Activated CD4-positive, alpha-beta T cell treated with anti-CD3 and anti-CD28 coated beads for 36 hours (primary cell): Measurements from ENCODE around the gene LPP. TPM values are rescaled to one million over a fixed set of nuclear protein-coding genes. Genes with fewer than 3 reads are reported as not detected.

Experiments used
- ATAC-seq: fragments of 200-7000 bp; cut with Tn5 transposase; one replicate; pipeline ENCODE4 v1.10.0; 2021; ENCODE audit warnings: mild to moderate bottlenecking, moderate library complexity
- CTCF ChIA-PET: fragments of 350-600 bp; sonication (Branson Sonifier 250); formaldehyde crosslinking; loops from one replicate; lab custom pipeline; 2021; ENCODE audit warnings: antibody characterized with exemption; lab: Charles Lee
- POLR2A ChIA-PET: fragments of 350-600 bp; sonication (Branson Sonifier 250); formaldehyde crosslinking; loops from one replicate; lab custom pipeline; 2021; ENCODE audit warnings: antibody characterized with exemption, inconsistent platforms; lab: Charles Lee
- DNase-seq: peaks from one replicate; pipeline ENCODE4 v3.0.0-alpha.2; 2020
- H3K27ac Mint-ChIP-seq: one replicate; pipeline ENCODE4 v1.8.0; 2021; ENCODE audit warnings: mixed read lengths
- H3K27me3 Mint-ChIP-seq: one replicate; pipeline ENCODE4 v1.8.0; 2021; ENCODE audit warnings: mixed read lengths
- H3K36me3 Mint-ChIP-seq: one replicate; pipeline ENCODE4 v1.8.0; 2021; ENCODE audit warnings: low read depth, mixed read lengths
- H3K4me1 Mint-ChIP-seq: one replicate; pipeline ENCODE4 v1.8.0; 2021; ENCODE audit warnings: mixed read lengths
- H3K4me3 Mint-ChIP-seq: one replicate; pipeline ENCODE4 v1.8.0; 2021; ENCODE audit warnings: mild to moderate bottlenecking, moderate library complexity, mixed read lengths
- H3K9me3 Mint-ChIP-seq: one replicate; pipeline ENCODE4 v1.8.0; 2021; ENCODE audit warnings: low read depth, mixed read lengths
- intact Hi-C, 2 experiments: fragments of 100-400 bp; cut with DNase I in 1 of 2; cut with micrococcal nuclease in 1 of 2; formaldehyde crosslinking; loops; one replicate each; pipeline versions ENCODE4 v1.14.2 to v1.15.1; 2022 to 2024; cut with DNase I, micrococcal nuclease
- total RNA-seq, 2 experiments: library from RNA; stranded (reverse); gene quantifications; one replicate each; pipeline ENCODE4 v1.2.3, GENCODE V29; 2021

LPP gene
- total RNA-seq, 2 experiments from 2014 or later, result 34.7 to 40.6 TPM

GRCh38 chr3:188509316-188509715, 355.4 kb downstream of the LPP start:
- DNase-seq (no peak), ATAC-seq (no peak)
- intact Hi-C loops, result no loop called here
- Mint-ChIP-seq H3K27ac (no peak overlapping the region), H3K27me3 (no peaks in the 10 kb centered on the region), H3K9me3 (peaks cover 14% of the 10 kb centered on the region), H3K4me1 (peaks cover 10% of the 10 kb centered on the region), H3K36me3 (peaks cover 9% of the 10 kb centered on the region), H3K4me3 (no peak overlapping the region)
- ChIA-PET CTCF (no interaction called here), POLR2A (no interaction called here)

DNA sequence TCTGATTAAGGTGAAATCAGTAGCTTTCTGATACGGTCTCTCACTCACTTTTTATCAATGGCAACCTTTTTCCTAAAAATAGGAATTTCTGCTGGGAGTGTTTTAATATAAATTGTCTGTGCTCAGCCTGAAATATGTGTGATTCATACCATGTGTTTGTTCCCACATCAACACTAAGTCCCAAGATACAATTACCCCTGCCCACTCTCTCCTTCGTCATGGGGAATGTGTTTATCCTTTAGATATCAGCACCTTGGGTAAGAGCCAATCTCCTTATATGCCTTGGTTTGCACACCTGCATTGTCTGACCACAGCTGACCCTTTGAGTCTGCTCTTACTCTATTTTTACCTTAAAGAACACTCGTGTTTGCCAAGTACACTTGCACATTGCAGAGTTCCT, 356.4 kb downstream of the LPP start:
- no peak for DNase-seq
- H3K27me3 Mint-ChIP-seq, result no peaks in the 10 kb centered on the region
- POLR2A ChIA-PET, result interaction anchor here (0.6 kb wide), 1 partner anchor 10 kb away, joined by 4 read pairs; no protein-coding TSS in a partner anchor

GRCh38 chr3:188513662-188514328, 359.8 kb downstream of the LPP start:
- H3K27me3 Mint-ChIP-seq, result no peaks in the 10 kb centered on the region
- POLR2A ChIA-PET, result no interaction called here
- CTCF ChIA-PET, result interaction anchor here (0.6 to 0.7 kb wide), 2 partner anchors 9 to 54 kb away, joined by 3 to 5 read pairs; no protein-coding TSS in a partner anchor
- no peak overlapping the region for H3K4me3 Mint-ChIP-seq
- no peak overlapping the region for H3K27ac Mint-ChIP-seq
- ATAC-seq (no peak), DNase-seq (no peak)
- H3K36me3 Mint-ChIP-seq, result peaks cover 4% of the 10 kb centered on the region
- intact Hi-C loops, result loop anchor here in 1 of 2 experiments (10.0 kb wide), 1 partner anchor 769 kb away; the partner anchor contains the start of gene BCL6
- no peaks in the 10 kb centered on the region for H3K9me3 Mint-ChIP-seq
- peaks cover 14% of the 10 kb centered on the region for H3K4me1 Mint-ChIP-seq

More for the DNA sequence above, 356.4 kb downstream of the LPP start:
- CTCF ChIA-PET, result no interaction called here
- ATAC-seq, result no peak
- peaks cover 6% of the 10 kb centered on the region for H3K9me3 Mint-ChIP-seq
- H3K27ac Mint-ChIP-seq, result no peak overlapping the region
- intact Hi-C loops, result loop anchor here in 1 of 2 experiments (10.0 kb wide), 1 partner anchor 766 kb away; the partner anchor contains the start of gene BCL6
- peaks cover 5% of the 10 kb centered on the region for H3K36me3 Mint-ChIP-seq
- no peak overlapping the region for H3K4me3 Mint-ChIP-seq
- H3K4me1 Mint-ChIP-seq, result peaks cover 10% of the 10 kb centered on the region

DNA sequence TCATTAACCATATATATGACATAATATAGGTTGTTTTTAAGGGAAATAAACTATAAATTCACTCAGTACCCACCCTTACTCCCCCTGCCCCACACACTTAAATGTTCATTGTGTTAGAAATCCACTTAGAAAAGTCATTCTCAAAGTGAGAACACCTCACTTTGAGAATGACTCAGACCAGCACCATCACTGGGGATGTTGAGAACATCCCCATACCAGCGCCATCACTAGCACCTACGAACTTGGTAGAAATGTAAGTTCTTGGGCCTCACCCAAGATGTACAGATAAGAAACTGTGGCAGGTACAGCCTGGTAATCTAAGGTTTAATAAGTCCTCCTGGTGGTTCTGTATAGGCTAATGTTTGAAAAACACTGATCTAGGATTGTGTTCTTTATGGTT, 362.6 kb downstream of the LPP start:
- Mint-ChIP-seq H3K4me1 (peaks cover 14% of the 10 kb centered on the region), H3K9me3 (no peaks in the 10 kb centered on the region), H3K27me3 (no peaks in the 10 kb centered on the region), H3K4me3 (no peak overlapping the region), H3K36me3 (peaks cover 7% of the 10 kb centered on the region), H3K27ac (peak overlapping the region; percentile 21)
- intact Hi-C loops, result loop anchor here (5.0 to 10.0 kb wide), 2 partner anchors 174 to 772 kb away; partner anchors contain the start of gene BCL6 (in 1 of the 2)
- ATAC-seq (peak; percentile 98), DNase-seq (peak; percentile 56)
- CTCF ChIA-PET, result interaction anchor here (0.6 to 1.1 kb wide), 5 partner anchors 11 to 187 kb away, joined by 3 to 5 read pairs (median 3); no protein-coding TSS in a partner anchor
- POLR2A ChIA-PET, result no interaction called here

DNA sequence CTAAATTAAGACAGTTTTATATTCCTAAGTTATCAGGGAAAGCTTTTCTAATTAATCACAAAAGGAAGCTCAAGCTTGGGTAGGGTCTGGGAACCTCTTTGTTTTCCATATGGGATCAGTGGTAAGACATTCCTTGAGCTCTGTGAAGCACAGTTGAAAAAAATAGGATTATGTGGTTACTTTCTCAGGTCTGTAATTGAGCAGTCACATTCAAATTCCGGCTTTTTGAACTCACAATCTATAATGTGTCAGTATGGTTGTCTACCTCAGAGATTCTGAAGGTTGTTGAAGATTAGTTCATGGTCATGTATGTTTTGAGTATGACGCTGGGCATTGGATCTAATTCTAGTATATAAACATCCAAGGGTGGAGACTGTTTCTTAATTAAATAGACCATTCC, 364.5 kb downstream of the LPP start:
- CTCF ChIA-PET, result interaction anchor here (0.6 kb wide), 1 partner anchor 553 kb away, joined by 3 read pairs; no protein-coding TSS in a partner anchor
- DNase-seq (no peak), ATAC-seq (no peak)
- POLR2A ChIA-PET, result no interaction called here
- H3K4me3 Mint-ChIP-seq, result no peak overlapping the region
- H3K4me1 Mint-ChIP-seq, result peaks cover 14% of the 10 kb centered on the region
- peaks cover 7% of the 10 kb centered on the region for H3K36me3 Mint-ChIP-seq
- H3K9me3 Mint-ChIP-seq, result no peaks in the 10 kb centered on the region
- no peaks in the 10 kb centered on the region for H3K27me3 Mint-ChIP-seq
- intact Hi-C loops, result loop anchor here (5.0 to 10.0 kb wide), 2 partner anchors 176 to 774 kb away; partner anchors contain the start of gene BCL6 (in 1 of the 2)
- H3K27ac Mint-ChIP-seq, result no peak overlapping the region

- Mint-ChIP-seq H3K4me3 (no peak overlapping the region), H3K9me3 (no peaks in the 10 kb centered on the region), H3K36me3 (peaks cover 11% of the 10 kb centered on the region), H3K27ac (no peak overlapping the region), H3K27me3 (no peaks in the 10 kb centered on the region), H3K4me1 (peaks cover 14% of the 10 kb centered on the region)
- ATAC-seq (no peak), DNase-seq (no peak)
- POLR2A ChIA-PET, result no interaction called here
- CTCF ChIA-PET, result no interaction called here
- intact Hi-C loops, result loop anchor here (5.0 to 10.0 kb wide), 2 partner anchors 177 to 774 kb away; partner anchors contain the start of gene BCL6 (in 1 of the 2)
Observed at GRCh38 chr3:188518835-188519452, 365.0 kb downstream of the LPP start.

DNA sequence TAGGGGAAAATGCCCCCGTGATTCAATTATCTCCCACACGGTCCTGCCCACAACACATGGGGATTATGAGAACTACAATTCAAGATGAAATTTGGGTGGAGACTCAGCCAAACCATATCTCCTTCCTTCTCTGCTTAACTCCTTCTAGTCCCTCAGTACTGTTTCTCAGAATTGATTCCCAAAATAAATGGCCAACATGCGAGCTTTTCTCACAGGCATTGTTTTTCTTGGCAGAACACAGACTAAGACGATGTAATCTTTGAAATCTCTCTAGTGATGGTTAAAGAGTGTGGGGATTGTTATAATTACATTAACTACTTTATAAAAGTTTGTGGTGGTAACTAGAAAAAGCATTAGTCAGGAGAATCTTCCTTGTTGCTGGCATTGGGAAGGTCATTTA, 366.5 kb downstream of the LPP start:
- H3K27me3 Mint-ChIP-seq, result no peaks in the 10 kb centered on the region
- CTCF ChIA-PET, result interaction anchor here (1.2 kb wide), 1 partner anchor 13 kb away, joined by 4 read pairs; no protein-coding TSS in a partner anchor
- no peak for ATAC-seq
- no peak overlapping the region for H3K4me3 Mint-ChIP-seq
- POLR2A ChIA-PET, result no interaction called here
- intact Hi-C loops, result no loop called here
- H3K36me3 Mint-ChIP-seq, result peaks cover 19% of the 10 kb centered on the region
- H3K9me3 Mint-ChIP-seq, result no peaks in the 10 kb centered on the region
- DNase-seq, result no peak
- peaks cover 14% of the 10 kb centered on the region for H3K4me1 Mint-ChIP-seq
- no peak overlapping the region for H3K27ac Mint-ChIP-seq

GRCh38 chr3:188522115-188522514, 368.2 kb downstream of the LPP start:
- ChIA-PET POLR2A (no interaction called here), CTCF (interaction anchor here (0.7 kb wide), 1 partner anchor 8 kb away, joined by 3 read pairs; no protein-coding TSS in a partner anchor)
- H3K4me1 Mint-ChIP-seq, result no peaks in the 10 kb centered on the region
- peaks cover 25% of the 10 kb centered on the region for H3K36me3 Mint-ChIP-seq
- H3K27ac Mint-ChIP-seq, result no peak overlapping the region
- intact Hi-C loops, result no loop called here
- no peak for DNase-seq
- ATAC-seq, result no peak
- no peak overlapping the region for H3K4me3 Mint-ChIP-seq
- no peaks in the 10 kb centered on the region for H3K27me3 Mint-ChIP-seq
- H3K9me3 Mint-ChIP-seq, result no peaks in the 10 kb centered on the region

- DNase-seq (no peak), ATAC-seq (no peak)
- Mint-ChIP-seq H3K36me3 (peaks cover 21% of the 10 kb centered on the region), H3K27ac (no peak overlapping the region), H3K27me3 (no peaks in the 10 kb centered on the region), H3K4me3 (no peak overlapping the region), H3K9me3 (no peaks in the 10 kb centered on the region), H3K4me1 (no peaks in the 10 kb centered on the region)
- CTCF ChIA-PET, result no interaction called here
- POLR2A ChIA-PET, result no interaction called here
- intact Hi-C loops, result no loop called here
Observed at GRCh38 chr3:188523291-188523690, 369.3 kb downstream of the LPP start.

GRCh38 chr3:188524052-188524451, 370.1 kb downstream of the LPP start:
- DNase-seq (no peak), ATAC-seq (no peak)
- ChIA-PET CTCF (no interaction called here), POLR2A (interaction anchor here (0.7 kb wide), 1 partner anchor 130 kb away, joined by 3 read pairs; no protein-coding TSS in a partner anchor)
- peaks cover 21% of the 10 kb centered on the region for H3K36me3 Mint-ChIP-seq
- H3K4me1 Mint-ChIP-seq, result no peaks in the 10 kb centered on the region
- intact Hi-C loops, result loop anchor here in 1 of 2 experiments (2.0 kb wide), 1 partner anchor 17 kb away; no protein-coding TSS in a partner anchor
- H3K27me3 Mint-ChIP-seq, result no peaks in the 10 kb centered on the region
- no peak overlapping the region for H3K27ac Mint-ChIP-seq
- H3K4me3 Mint-ChIP-seq, result no peak overlapping the region
- no peaks in the 10 kb centered on the region for H3K9me3 Mint-ChIP-seq

GRCh38 chr3:188526057-188526456, 372.1 kb downstream of the LPP start:
- ChIA-PET POLR2A (no interaction called here), CTCF (no interaction called here)
- peaks cover 19% of the 10 kb centered on the region for H3K36me3 Mint-ChIP-seq
- ATAC-seq (no peak), DNase-seq (no peak)
- no peaks in the 10 kb centered on the region for H3K9me3 Mint-ChIP-seq
- intact Hi-C loops, result no loop called here
- H3K27ac Mint-ChIP-seq, result no peak overlapping the region
- no peak overlapping the region for H3K4me3 Mint-ChIP-seq
- no peaks in the 10 kb centered on the region for H3K27me3 Mint-ChIP-seq
- H3K4me1 Mint-ChIP-seq, result no peaks in the 10 kb centered on the region
